PC-3 (cell line): ENCODE data around the gene ZNF774.

Experiments used
- EZH2 ChIP-seq: fragments of 300-600 bp; sonication (generic); IDR thresholded peaks from one replicate; pipeline ENCODE4 v1.6.1; 2017; ENCODE audit warnings: antibody characterized with exemption, mild to moderate bottlenecking, low read length; ENCODE audit not compliant: unreplicated experiment
- EZH2phosphoT487 ChIP-seq: fragments of 300-600 bp; sonication (generic); IDR thresholded peaks from 2 replicates; pipeline ENCODE4 v1.6.1; 2018; ENCODE audit warnings: mild to moderate bottlenecking, antibody characterized with exemption, low read length, borderline replicate concordance
- TF ChIP-seq, protein P1 (sequence below): fragments of 300-600 bp; sonication (generic); conservative IDR thresholded peaks from 2 replicates; pipeline ENCODE4 v1.5.1; 2017; ENCODE audit warnings: antibody characterized with exemption, low read depth, mild to moderate bottlenecking, low read length

GRCh38 chr15:90320885-90321278, 31.2 kb upstream of the ZNF774 start:
- TF ChIP-seq, protein P1, sequence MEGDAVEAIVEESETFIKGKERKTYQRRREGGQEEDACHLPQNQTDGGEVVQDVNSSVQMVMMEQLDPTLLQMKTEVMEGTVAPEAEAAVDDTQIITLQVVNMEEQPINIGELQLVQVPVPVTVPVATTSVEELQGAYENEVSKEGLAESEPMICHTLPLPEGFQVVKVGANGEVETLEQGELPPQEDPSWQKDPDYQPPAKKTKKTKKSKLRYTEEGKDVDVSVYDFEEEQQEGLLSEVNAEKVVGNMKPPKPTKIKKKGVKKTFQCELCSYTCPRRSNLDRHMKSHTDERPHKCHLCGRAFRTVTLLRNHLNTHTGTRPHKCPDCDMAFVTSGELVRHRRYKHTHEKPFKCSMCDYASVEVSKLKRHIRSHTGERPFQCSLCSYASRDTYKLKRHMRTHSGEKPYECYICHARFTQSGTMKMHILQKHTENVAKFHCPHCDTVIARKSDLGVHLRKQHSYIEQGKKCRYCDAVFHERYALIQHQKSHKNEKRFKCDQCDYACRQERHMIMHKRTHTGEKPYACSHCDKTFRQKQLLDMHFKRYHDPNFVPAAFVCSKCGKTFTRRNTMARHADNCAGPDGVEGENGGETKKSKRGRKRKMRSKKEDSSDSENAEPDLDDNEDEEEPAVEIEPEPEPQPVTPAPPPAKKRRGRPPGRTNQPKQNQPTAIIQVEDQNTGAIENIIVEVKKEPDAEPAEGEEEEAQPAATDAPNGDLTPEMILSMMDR = no peak
- TF ChIP-seq EZH2 = no peak
- no peak for TF ChIP-seq EZH2phosphoT487
